ENCODE data around the gene PRDX1.
"Not testable (repeated sequence)": the region's sequence is repeated elsewhere in the genome, so short reads cannot be mapped to it uniquely, and the experiment has no call there.

Gene PRDX1

DNA sequence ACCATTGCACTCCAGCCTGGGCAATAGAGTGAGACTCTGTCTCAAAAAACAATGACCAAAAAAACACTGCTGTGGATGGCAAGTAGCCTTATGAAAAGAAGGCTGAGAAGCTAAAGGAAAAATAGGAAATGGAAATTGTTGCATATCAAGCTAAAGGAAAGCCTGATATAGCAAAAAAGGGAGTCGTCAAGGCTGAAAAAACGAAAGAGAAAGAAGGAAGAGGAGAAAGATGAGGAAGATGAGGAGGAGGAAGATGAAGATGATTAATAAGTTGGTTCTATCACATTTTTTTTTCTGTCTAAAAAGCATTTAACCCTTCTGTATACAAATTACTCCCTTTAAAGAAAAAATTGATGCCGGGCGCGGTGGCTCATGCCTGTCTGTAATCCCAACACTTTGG lies 10.2 kb upstream of the PRDX1 start:
- H3K36me3 ChIP-seq, result no peaks in the 10 kb centered on the region
- no peak for DNase-seq
- TF ChIP-seq, protein P1, sequence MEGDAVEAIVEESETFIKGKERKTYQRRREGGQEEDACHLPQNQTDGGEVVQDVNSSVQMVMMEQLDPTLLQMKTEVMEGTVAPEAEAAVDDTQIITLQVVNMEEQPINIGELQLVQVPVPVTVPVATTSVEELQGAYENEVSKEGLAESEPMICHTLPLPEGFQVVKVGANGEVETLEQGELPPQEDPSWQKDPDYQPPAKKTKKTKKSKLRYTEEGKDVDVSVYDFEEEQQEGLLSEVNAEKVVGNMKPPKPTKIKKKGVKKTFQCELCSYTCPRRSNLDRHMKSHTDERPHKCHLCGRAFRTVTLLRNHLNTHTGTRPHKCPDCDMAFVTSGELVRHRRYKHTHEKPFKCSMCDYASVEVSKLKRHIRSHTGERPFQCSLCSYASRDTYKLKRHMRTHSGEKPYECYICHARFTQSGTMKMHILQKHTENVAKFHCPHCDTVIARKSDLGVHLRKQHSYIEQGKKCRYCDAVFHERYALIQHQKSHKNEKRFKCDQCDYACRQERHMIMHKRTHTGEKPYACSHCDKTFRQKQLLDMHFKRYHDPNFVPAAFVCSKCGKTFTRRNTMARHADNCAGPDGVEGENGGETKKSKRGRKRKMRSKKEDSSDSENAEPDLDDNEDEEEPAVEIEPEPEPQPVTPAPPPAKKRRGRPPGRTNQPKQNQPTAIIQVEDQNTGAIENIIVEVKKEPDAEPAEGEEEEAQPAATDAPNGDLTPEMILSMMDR (IDR thresholded peaks at IDR 0.05; ENCODE audit: low read depth, low read length), result no peak
- H3K27me3 ChIP-seq (ENCODE audit: insufficient read depth, low read depth, severe bottlenecking), result no peaks in the 10 kb centered on the region
- H3K4me3 ChIP-seq (ENCODE audit: low read depth, low read length), result no peak overlapping the region
- no peak overlapping the region for H3K27ac ChIP-seq
- H3K9me3 ChIP-seq (ENCODE audit: severe bottlenecking), result no peaks in the 10 kb centered on the region

DNA sequence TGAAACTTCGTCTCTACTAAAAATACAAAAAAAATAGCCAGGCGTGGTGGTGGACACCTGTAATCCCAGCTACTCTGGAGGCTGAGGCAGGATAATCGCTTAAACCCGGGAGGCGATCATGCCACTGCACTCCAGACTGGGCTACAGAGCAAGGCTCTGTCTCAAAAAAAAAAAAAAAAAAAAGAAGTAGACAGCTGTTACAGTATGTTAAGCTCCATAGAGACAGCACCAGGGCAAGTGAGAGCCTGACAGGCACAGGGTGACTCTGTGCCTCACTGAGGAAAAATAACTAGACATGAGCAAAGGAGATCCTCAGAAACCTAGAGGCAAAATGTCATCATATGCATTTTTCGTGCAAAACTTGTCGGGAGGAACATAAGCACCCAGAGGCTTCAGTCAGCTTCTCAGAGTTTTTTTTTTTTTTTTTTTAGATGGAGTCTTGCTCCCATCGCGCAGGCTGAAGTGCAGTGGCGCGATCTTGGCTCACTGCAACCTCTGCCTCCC lies 9.0 kb upstream of the PRDX1 start:
- H3K27me3 ChIP-seq (ENCODE audit: insufficient read depth, low read depth, severe bottlenecking), result no peaks in the 10 kb centered on the region
- H3K27ac ChIP-seq, result no peak overlapping the region
- peak; percentile 25 for DNase-seq
- TF ChIP-seq, protein P1 (IDR thresholded peaks at IDR 0.05; ENCODE audit: low read depth, low read length), result no peak
- no peaks in the 10 kb centered on the region for H3K9me3 ChIP-seq (ENCODE audit: severe bottlenecking)
- no peaks in the 10 kb centered on the region for H3K36me3 ChIP-seq
- H3K4me3 ChIP-seq (ENCODE audit: low read depth, low read length), result no peak overlapping the region

DNA sequence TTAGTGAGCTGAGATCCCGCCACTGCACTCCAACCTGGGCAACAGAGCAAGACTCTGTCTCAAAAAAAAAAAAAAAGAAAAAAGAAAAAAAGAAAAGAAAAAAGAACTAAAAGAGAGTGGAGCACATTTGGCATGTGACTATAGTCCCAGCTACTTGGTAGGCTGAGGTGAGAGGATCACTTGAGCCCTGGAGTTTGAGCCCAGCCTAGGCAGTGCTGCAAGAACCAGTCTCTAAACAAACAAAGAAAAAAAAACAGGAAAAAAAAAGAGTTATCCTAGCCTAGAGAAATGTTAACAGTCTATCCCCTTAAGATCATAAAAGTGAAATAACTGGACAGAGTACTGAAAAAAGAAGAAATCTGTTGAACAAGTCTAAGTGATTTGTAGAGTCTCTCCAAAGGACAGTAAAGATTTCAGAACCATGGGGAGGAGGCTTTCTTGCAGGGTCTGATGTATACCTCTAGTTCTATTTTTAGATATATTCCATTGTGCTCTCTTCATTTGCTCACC lies 4.5 kb upstream of the PRDX1 start:
- Histone ChIP-seq H3K36me3 (no peaks in the 10 kb centered on the region), H3K27ac (no peak overlapping the region), H3K4me3 (ENCODE audit: low read depth, low read length) (no peak overlapping the region), H3K9me3 (ENCODE audit: severe bottlenecking) (no peaks in the 10 kb centered on the region), H3K27me3 (ENCODE audit: insufficient read depth, low read depth, severe bottlenecking) (no peaks in the 10 kb centered on the region)
- TF ChIP-seq, protein P1 (IDR thresholded peaks at IDR 0.05; ENCODE audit: low read depth, low read length), result no peak
- no peak for DNase-seq

DNA sequence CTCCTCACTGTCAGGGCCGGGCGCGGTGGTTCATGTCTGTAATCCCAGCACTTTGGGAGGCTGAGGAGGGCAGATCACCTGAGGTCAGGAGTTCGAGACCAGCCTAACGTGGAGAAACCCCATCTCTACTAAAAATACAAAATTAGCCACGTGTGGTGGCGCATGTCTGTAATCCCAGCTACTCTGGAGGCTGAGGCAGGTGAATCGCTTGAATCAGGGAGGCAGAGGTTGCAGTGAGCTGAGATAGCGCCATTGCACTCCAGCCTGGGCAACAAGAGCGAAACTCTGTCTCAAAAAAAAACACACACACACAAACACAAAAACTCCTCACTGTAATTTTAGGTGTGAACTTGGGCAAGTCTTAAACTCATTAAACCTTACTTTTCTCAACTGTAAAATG lies 2.3 kb upstream of the PRDX1 start:
- 0 out of 2 replicates have a peak overlapping the region, but pooled peaks have one; percentile 41 for H3K27ac ChIP-seq
- H3K27me3 ChIP-seq (ENCODE audit: insufficient read depth, low read depth, severe bottlenecking); H3K9me3 ChIP-seq (ENCODE audit: severe bottlenecking); DNase-seq; H3K4me3 ChIP-seq (ENCODE audit: low read depth, low read length); H3K36me3 ChIP-seq: not testable (repeated sequence)

DNA sequence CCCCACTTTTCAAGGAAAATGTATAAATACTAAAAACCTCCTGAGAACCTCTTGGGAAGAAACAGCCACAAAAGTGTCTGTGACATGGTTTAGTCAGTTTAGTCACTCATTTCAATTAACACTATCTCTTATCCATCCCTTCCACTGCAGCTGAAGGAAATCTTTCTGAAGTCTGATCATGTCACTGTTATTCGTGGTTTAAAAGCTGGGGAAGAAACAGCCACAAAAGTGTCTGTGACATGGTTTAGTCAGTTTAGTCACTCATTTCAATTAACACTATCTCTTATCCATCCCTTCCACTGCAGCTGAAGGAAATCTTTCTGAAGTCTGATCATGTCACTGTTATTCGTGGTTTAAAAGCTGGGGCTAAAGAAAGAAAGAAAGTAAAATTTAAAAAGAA lies 1.8 kb upstream of the PRDX1 start:
- not testable (repeated sequence) for H3K4me3 ChIP-seq (ENCODE audit: low read depth, low read length); H3K27me3 ChIP-seq (ENCODE audit: insufficient read depth, low read depth, severe bottlenecking); DNase-seq; H3K9me3 ChIP-seq (ENCODE audit: severe bottlenecking); H3K36me3 ChIP-seq; H3K27ac ChIP-seq

DNA sequence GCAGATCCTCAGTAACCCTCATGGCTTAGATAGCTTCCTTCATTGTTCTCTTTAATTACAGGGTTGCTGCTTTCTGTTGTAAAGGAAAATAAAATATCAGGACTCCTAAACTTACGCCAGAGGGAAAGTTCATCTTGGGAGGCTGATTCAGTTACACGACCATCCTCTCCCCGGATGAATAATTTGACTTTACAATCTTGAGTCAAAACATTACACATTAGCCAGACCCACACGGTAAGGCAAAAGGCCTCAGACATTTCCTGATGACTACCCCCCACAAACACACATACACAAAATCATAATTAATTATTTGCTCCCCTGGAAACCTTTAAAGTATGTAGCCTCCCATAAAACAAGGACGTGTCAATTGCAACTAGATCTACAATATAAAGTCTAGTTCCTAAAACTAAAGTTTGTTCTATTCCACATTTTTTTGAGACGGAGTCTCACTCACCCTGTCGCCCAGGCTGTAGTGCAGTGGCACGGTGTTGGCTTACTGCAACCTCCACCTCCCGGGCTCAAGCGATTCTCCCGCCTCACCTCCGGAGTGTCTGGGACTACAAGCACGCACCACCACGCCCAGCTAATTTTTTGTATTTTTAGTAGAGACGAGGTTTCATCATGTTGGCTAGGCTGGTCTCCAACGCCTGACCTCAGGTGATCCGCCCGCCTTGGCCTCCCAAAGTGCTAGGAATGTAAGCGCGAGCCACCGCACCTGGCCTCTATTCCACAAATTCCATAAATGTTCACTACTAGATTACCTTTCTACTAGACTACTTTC lies 830 bp upstream of the PRDX1 start:
- H3K9me3 ChIP-seq (ENCODE audit: severe bottlenecking), result no peaks in the 10 kb centered on the region
- H3K36me3 ChIP-seq, result peaks cover 17% of the 10 kb centered on the region
- H3K4me3 ChIP-seq (ENCODE audit: low read depth, low read length), result peak overlapping the region; percentile 74
- H3K27ac ChIP-seq, result peak overlapping the region; percentile 84
- H3K27me3 ChIP-seq (ENCODE audit: insufficient read depth, low read depth, severe bottlenecking), result no peaks in the 10 kb centered on the region
- no peak for DNase-seq
- TF ChIP-seq, protein P1 (IDR thresholded peaks at IDR 0.05; ENCODE audit: low read depth, low read length), result no peak

DNA sequence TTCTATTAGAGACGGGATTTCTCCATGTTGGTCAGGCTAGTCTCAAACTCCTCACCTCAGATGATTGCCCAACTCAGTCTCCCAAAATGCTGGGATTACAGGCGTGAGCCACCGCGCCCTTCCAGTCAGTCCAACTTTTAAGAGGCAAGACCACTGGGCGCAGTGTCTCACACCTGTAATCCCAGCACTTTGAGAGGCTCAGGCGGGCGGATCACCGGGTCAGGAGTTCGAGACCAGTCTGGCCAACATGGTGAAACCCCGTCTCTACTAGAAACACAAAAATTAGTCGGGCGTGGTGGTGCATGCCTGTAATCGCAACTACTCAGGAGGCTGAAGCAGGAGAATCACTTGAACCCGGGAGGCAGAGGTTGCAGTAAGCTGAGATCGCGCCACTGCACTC lies 1.9 kb downstream of the PRDX1 start:
- peak overlapping the region; percentile 74 for H3K4me3 ChIP-seq (ENCODE audit: low read depth, low read length)
- not testable (repeated sequence) for H3K9me3 ChIP-seq (ENCODE audit: severe bottlenecking); H3K27me3 ChIP-seq (ENCODE audit: insufficient read depth, low read depth, severe bottlenecking)
- peak overlapping the region; percentile 70 for H3K27ac ChIP-seq
- DNase-seq, result peak; percentile 31
- H3K36me3 ChIP-seq, result peaks cover 44% of the 10 kb centered on the region
